ENCODE data around the gene C17orf100.

C17orf100 gene

DNA sequence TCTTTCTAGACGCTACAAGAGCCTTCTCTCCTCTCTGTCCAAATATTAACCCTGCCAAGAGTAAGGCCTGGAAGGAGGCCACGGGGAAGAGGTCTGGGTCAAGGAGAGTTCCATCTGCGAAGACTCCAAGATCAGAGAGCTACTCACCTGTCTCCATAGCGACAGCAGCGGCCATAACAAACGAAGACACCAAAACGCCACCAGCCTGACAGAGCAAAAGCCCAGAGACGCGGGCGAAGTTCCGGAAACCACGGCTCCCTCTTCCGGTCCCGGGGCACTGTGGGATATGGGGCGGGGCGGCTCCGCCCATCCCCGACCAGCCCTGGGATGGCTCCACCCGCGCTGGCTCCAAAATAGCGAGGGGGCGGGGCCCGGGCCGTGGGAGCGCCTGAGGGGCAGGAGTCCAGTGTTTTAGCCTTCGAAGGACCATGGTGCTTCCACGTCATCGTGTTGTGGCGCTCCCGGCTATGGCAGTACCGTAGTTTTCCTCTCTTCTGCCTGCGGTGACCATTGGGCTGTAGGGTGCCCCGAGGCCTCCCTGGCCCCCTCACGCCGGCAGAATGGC is at the start of gene C17orf100, which contains the start of gene MED31:
Gene C17orf100, plus strand, starts transcription at position 409 of the 565 bp plus-strand sequence. Its CDS starts 152 bp downstream, at position 561.
Gene MED31, minus strand, starts transcription at position 252 of the 565 bp plus-strand sequence. Its CDS starts 77 bp downstream, at position 175.
- peak; percentile 59 to 71 for DNase-seq

GRCh38 chr17:6602141-6602540 is 49.4 kb upstream of the C17orf100 start:
- no peak for DNase-seq

GRCh38 chr17:6603744-6604325 is 47.7 kb upstream of the C17orf100 start:
- DNase-seq, result no peak

GRCh38 chr17:6605142-6605541 is 46.4 kb upstream of the C17orf100 start:
- no peak for DNase-seq

- no peak for DNase-seq
These were observed 43.2 kb upstream of the C17orf100 start for GRCh38 chr17:6608321-6608720.

- DNase-seq, result no peak
These were observed 41.6 kb upstream of the C17orf100 start for GRCh38 chr17:6610011-6610410.

DNA sequence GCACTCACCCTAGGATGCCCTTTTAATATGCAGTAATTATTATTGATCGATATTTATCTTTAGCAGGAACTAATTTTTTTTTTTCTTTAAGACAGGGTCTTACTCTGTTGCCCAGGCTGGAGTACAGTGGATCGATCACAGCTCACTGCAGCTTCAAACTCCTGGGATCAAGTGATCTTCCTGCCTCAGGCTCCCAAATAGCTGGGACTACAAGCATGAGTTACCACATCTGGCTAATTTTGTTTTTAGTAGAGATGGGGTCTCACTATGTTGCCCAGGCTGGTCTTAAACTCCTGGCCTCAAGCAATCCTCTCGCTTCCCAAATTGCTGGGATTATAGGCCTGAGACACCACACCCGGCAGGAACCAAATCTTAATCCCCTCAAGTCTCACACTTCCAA is 40.3 kb upstream of the C17orf100 start:
- DNase-seq, result no peak

- DNase-seq, result no peak
These were observed 27.6 kb upstream of the C17orf100 start for GRCh38 chr17:6623941-6624340.

DNA sequence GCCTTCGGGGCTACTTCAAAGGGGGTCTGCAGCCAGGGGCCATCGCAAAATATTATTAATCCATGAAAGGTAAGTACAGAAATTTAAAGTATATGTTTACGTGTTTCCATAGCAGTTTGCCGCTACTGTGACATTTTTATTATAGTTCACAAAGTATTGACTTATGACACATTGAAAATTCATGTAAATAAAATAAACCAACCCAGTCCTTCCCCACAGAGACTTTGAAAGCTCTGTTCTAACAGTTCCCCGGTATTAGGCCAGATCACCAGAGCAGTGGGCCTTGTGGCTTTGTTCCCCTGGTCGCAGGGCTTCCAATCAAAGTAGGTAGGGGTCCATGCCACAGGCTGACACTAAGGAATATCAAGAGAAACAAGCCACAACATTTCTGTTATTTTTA is 24.9 kb upstream of the C17orf100 start:
- DNase-seq, result no peak

DNA sequence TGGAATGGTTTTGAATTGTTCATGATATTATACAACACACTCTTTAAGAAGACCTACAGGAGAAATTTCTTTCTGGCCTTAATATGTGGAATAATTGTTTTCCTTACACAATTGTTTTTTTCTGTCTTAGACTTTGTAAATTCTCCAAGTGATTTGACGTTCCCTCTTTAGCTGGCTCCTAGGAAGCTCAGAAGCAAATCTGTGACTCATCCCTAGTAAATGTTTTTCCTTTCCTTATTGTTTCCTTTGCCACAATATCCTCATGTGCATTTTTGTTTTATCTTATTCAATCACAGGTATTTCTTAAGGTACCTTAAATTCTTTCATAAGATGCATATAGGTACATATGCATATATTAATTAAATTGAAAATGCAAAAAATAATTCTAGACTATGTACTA is 24.5 kb upstream of the C17orf100 start:
- DNase-seq, result no peak

- no peak for DNase-seq
These were observed 21.2 kb upstream of the C17orf100 start for GRCh38 chr17:6630390-6630789.

GRCh38 chr17:6632530-6632929 is 19.0 kb upstream of the C17orf100 start:
- no peak for DNase-seq

GRCh38 chr17:6633263-6633662 is 18.3 kb upstream of the C17orf100 start:
- no peak for DNase-seq

DNA sequence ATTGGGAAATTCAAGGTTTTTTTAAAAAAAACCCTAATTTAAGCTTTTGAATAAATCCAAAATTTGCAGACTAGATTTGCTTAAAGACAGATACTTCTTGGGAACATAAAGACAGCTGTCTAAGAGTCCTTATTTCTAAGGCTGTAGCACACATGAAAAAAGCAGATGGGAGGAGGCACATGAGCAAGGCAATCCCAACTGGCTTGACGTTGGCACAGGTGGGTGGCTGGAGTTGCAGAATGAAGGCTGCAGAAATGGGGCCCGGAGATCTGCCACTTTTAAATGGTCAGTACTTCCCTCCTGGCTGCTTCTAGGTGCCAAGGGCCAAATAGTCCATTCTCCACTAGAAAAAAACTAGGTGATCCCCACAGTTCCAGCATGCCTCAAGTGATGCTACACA is 15.5 kb upstream of the C17orf100 start:
- no peak for DNase-seq

DNA sequence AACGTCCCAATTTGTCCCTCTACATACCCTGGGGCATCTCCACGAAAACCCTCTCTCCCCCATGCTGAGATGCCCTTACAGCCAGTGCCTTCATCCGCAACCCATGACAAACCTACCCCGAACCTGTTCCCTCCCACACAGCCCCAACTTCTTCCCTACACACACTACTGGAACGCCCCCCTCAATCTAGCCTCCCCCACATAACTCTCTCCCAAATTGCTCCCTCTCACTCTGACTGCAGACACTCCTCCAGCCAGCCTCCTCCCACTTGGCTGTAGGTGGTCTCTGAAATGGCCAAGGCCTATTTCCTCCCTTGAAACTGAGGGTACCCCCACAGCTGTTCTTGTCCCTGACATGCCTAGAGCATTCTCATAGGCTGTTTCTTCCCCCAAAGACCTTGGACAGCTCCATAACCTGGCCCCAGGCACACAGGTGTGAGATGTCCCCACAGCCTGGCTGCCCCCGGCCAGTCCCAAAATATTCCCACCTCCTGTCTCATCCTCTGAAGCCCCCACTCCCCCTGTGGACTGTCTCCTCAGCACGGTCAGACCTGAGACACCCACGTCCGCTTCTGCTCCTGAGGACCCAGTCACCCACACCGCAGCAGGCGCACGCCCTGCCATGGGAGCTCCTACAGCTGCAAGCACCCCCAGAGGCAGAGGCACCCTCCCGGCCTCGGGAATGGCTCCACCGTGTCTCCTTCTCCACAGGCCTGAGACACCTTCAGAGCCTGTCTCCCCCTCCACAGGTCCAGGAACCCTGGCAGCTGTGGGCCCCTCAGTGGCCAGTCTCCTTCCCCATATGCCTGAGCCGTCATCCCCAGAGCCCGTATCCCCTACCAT is 14.7 kb upstream of the C17orf100 start:
- no peak for DNase-seq

GRCh38 chr17:6637458-6637840 is 14.1 kb upstream of the C17orf100 start:
- no peak for DNase-seq

DNA sequence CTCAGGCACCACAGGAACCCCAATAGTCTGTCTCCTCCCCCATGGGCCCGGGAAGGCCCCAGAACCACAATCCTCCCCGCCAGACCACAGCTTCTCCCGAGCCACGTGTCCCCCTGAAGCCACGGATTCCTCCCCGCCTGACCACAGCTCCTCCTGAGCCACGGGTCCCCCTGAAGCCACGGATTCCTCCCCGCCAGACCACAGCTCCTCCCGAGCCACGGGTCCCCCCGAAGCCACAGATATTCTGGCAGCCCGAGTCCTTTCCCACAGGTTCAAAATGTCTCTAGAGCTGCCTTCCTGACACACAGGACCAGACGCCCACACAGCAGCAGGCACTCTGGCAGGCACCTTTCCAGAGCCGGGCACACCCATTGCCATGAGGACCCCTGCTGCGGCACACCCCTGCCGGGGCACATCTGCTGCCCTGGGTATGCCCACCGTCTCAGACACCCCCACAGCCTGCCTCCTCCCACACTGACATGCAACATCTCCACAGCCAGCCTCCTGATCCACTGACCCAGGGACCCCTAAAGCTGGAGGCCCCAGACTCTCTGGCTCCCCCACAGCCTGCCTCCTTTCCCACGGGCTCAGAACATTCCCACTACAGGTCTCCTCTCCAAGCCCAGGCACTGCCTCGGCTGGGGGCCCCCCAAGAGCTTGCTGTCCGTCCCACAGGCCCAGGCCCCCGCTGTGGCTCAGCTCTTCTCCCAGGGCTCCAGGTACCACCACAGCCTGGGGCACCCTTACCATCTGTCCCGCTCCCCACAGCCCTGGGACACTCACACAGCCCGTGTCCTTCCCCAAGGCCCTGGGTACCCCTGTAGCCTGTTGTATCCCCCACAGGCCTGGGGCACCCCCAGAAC is 13.3 kb upstream of the C17orf100 start:
- no peak for DNase-seq

GRCh38 chr17:6639014-6639585 is 12.5 kb upstream of the C17orf100 start:
- DNase-seq, result no peak

DNA sequence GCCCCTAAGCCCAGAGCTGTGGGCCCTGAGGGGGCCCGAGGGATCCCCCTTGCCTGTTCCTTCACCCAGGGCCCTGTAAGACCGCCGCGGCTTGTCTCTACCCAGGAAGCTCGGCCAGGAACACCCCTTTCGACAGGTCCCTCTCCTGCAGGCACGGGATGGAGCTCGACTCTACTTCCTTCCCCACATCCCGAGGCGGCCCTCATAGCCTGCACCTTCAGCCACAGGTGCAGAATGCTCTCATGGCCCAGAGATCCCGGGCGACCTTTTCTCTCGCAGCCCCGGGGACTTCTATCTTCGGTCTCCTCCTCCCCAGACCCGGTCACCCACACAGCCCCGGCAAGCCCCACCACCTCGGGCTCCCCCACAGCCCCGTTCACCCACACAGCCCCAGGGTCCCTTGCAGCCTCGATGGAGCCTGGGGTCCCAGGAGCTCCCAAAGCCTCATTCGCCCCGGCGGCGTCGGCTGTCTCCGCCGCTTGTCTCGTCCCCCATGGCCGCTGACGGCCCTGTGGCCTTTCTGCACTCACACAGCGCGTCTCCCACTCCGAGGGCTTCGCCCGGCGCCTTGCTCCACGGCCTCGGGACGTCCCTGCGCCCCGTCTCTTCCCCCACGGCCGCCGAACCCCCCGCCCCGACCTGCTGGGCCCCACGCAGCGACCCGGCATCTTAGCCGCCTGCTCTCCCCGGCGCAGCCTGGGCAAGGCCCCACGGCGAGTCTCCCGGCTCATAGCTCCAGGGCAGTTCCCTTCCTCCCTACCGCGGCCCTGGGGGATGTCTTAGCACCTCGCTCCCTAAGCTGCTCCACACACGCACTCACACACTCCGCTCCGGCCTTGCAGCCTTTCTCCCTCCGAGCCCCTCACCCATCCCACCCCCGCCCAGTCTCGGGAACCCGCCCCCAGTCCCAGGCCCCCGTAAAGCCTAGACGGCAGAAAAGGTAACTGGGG is 11.7 kb upstream of the C17orf100 start:
- DNase-seq, result no peak

- peak; percentile 23 to 47 for DNase-seq
These were observed 10.9 kb upstream of the C17orf100 start, which contains the start of the genes KIAA0753 and TXNDC17 for GRCh38 chr17:6640536-6641246. TSS of gene KIAA0753 (minus strand) at chr17:6640711. CDS start at chr17:6635103, 5,608 bp downstream. TSS of gene TXNDC17 (plus strand) at chr17:6641060. CDS start at chr17:6641083, 23 bp downstream.

Data from cerebellar nuclear complex (tissue), 1 donor.